H7 (cell line): ENCODE measurements around the gene LRFN4. TPM values are rescaled to one million over a fixed set of nuclear protein-coding genes. Genes with fewer than 3 reads are reported as not detected.

Experiments
- DNase-seq: peaks from one replicate; pipeline ENCODE4 v3.0.0; 2012
- H3K27me3 ChIP-seq: 2 replicates; pipeline ENCODE4 v1.6.0; 2011; ENCODE audit warnings: mild to moderate bottlenecking, low read length; ENCODE audit not compliant: control insufficient read depth, insufficient read depth
- H3K36me3 ChIP-seq: replicated peaks from 2 replicates; pipeline ENCODE4 v1.5.1; 2011; ENCODE audit warnings: low read length; ENCODE audit not compliant: control insufficient read depth, insufficient read depth
- H3K4me3 ChIP-seq: 2 replicates; pipeline ENCODE4 v1.5.1; 2011; ENCODE audit warnings: low read depth, mild to moderate bottlenecking, control low read depth, low read length, moderate library complexity; ENCODE audit not compliant: insufficient read depth
- total RNA-seq: library from RNA; depleted of rRNA; stranded (reverse); fragments of >200 nt; shearing (Covaris generic); gene quantifications from 2 replicates; pipeline ENCODE4 v1.2.3, GENCODE V29; 2014

Gene LRFN4
- total RNA-seq, 1 experiment from 2014 or later = 62.5 TPM

DNA sequence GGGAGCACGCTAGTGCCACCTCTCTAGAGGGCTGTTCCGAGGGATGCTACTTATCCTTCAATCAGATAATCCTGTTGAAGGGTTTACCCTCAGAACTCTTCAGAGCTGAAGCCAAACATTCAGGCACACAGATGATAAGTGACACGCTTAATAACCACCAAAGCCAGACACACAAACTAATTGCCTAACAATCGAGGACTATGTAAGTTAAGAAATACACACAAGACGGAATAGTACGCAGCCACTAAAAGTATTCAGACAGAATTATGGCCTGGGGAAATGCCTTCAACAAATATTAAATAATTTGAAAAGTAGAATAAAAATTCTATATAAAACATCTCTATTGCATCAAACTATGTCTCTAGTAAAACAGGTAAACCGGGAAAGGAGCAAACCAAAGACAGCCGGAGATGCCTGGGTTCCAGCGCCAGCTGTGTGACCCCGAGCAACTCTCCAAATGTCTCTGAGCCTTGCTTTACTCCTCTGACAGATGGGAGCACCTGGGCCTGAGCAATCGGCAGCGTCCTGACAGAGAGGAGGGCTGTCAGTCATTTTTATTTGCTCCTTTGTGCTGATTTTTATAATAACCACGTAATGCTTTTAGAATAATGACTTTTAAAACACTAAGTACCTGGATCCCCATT lies 11.3 kb downstream of the LRFN4 start:
- Histone ChIP-seq H3K4me3 (no peak overlapping the region), H3K27me3 (no peaks in the 10 kb centered on the region), H3K36me3 (no peaks in the 10 kb centered on the region)
- DNase-seq = no peak

DNA sequence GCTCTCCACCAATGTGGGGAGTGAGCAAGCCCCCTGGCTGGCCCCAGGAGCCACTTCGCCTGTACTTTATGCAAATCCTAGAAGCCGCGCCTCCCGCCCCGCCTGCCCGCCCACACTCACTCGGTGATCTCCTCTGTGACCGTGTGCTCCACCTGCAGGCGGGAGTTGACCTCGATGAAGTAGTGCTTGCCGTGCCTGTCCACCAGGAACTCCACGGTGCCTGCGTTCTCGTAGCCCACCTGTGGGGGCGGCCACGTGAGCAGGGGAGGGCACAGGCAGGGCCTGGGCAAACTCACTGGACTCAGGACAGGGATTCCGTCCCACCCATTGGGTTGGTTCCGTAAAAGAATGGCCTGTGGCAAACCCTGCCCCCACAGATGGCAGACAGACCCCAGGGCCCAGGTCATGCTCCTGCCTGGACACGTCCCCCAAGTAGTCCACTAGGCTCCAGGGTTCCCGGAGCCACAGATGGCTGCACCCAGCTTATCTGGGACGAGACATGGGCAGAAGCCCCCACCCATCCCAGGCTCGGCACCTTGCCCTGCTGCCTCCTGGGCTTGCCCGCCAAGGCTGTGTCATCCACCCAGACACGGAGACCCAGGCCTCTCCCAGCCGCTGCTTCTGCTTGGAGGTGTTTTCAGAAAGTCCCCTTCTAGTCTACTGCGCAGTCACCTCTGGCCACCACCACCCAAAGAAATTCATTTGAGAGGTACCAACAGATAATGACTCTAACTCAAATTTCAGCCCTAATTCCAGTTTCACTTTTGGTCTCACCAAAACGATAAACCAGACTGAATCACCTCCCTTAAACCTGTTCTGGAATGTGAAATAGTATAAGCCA lies 12.1 kb downstream of the LRFN4 start:
- Histone ChIP-seq H3K36me3 (no peaks in the 10 kb centered on the region), H3K4me3 (no peak overlapping the region), H3K27me3 (no peaks in the 10 kb centered on the region)
- DNase-seq = peak; percentile 96

DNA sequence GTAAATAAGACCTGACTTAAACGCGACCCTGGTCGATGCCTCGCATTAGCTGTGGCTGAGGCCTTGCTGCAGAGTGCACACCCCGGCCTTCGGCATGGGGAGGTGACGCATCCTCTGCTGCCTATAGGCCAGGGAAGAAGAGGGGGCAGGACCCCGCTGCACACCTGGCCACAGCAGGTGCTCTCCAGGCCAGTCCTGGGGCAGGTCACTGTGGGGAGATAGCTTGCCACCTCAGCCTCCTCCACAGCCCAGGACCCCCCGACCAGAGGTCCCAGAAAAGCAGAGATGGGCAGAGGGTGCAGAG lies 12.7 kb downstream of the LRFN4 start:
- no peaks in the 10 kb centered on the region for H3K27me3 ChIP-seq
- no peak overlapping the region for H3K4me3 ChIP-seq
- DNase-seq = peak; percentile 50
- no peaks in the 10 kb centered on the region for H3K36me3 ChIP-seq

DNA sequence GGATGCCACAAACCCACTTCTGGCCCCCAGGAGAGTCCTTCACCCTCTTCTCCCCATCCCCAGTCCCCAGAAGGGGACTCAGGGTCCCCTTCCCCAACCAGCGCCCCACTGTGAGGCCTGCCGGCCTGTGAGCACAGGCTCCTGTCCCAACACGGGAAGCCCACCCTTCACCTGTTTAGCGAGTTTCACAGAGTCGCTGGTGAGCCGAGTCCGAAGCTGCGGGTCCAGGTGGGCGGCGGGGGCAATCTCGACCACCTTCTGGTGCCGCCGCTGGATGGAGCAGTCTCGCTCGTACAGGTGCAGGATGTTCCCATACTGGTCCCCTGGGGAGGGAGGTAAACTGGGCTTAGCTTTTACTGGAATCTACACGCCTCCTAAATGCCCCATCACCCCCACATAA lies 13.3 kb downstream of the LRFN4 start:
- Histone ChIP-seq H3K27me3 (no peaks in the 10 kb centered on the region), H3K4me3 (no peak overlapping the region), H3K36me3 (no peaks in the 10 kb centered on the region)
- no peak for DNase-seq

DNA sequence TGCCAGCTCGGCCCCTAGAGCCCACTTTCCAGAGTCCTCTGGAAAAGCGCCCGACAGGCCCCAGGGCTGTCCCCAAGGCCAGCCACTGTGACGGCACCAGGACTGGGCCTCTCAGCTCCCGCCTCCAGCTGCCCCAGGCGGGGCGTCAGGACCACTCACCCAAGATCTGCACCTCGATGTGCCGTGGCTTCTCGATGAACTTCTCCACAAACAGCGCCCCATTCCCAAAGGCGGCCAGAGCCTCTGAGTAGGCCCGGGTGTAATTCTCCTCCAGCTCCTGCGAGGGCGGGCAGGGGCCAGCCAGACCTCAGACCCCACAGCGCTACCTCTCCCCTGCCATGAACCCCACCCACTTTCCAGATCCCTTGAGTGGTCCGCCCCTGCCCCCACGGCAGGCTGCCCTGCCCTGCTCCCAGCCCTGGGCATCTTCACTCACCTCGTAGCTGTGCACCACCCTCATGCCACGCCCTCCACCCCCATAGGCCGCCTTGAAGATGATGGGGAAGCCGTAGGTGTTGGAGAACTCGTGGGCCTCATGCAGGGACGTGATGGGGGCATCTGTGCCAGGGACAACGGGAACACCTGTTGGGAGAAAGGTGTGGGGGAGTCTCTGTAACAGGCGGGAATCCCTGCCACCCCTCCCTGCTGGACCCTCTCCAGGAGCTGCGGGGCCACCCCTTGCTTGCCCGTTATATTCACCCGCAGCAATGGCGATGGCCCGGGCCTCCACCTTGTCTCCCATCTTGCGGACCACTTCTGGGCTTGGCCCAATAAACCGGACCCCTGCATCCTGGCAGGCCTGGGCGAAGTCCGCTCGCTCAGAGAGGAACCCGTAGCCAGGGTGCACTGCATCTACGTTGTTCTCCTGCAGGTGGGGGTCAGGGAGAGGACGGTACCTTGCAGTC lies 14.0 kb downstream of the LRFN4 start:
- Histone ChIP-seq H3K4me3 (no peak overlapping the region), H3K36me3 (no peaks in the 10 kb centered on the region), H3K27me3 (no peaks in the 10 kb centered on the region)
- DNase-seq = no peak

DNA sequence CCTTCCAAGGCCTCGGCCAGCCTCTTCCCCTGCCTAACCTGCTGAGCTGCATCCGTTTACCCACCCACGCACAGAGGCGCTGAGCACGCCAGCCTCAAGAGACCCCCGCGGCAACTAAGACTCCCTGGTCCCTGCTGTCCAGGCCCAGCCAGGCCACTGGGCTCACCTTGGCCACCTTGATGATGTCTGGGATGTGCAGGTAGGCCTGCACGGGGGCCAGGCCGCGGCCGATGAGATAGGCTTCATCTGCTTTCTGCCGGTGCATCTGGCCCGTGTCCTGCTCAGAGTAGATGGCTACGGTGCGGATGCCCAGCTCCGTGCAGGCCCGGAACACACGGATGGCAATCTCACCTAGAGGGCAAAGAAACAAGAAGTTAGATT lies 14.6 kb downstream of the LRFN4 start:
- DNase-seq = no peak
- H3K4me3 ChIP-seq = no peak overlapping the region
- H3K36me3 ChIP-seq = no peaks in the 10 kb centered on the region
- no peaks in the 10 kb centered on the region for H3K27me3 ChIP-seq

DNA sequence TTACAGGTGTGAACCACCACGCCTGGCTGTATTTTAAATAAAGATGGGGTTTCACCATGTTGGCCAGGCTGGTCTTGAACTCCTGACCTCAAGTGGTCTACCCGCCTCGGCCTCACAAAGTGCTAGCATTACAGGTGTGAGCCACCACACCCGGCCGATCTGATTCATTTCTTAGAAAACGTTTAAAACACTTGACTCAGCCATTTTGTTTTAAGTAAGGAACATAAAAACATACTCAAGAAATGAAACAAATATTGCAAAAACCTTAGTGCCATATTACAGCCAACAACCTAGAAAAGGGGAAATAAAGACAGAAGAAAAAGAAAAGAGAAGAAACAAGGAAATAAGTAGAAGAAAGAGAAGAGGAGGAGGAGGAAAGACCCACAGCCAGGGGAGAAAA lies 17.4 kb downstream of the LRFN4 start:
- Histone ChIP-seq H3K4me3 (no peak overlapping the region), H3K36me3 (no peaks in the 10 kb centered on the region), H3K27me3 (no peaks in the 10 kb centered on the region)
- no peak for DNase-seq

DNA sequence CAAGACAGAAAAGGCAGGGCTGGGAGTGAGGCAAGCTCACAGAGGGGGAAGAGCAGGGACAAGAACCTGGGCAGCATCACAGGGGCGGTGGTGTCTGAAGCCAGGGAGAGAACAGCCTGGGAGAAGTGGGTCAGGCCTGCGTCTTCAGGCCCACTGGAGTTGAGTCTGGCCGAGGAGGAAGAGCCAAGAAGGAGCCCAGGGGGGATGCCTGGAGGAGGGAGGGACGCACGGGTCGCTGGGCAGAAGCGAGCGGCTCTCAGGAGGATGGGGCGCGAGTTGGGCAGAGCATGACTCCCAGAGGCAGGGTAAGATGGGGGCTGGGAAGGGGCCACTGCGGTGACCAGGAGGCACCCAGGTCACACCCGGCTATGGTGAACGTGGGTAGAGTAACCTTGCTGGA lies 18.5 kb downstream of the LRFN4 start:
- no peak overlapping the region for H3K4me3 ChIP-seq

DNA sequence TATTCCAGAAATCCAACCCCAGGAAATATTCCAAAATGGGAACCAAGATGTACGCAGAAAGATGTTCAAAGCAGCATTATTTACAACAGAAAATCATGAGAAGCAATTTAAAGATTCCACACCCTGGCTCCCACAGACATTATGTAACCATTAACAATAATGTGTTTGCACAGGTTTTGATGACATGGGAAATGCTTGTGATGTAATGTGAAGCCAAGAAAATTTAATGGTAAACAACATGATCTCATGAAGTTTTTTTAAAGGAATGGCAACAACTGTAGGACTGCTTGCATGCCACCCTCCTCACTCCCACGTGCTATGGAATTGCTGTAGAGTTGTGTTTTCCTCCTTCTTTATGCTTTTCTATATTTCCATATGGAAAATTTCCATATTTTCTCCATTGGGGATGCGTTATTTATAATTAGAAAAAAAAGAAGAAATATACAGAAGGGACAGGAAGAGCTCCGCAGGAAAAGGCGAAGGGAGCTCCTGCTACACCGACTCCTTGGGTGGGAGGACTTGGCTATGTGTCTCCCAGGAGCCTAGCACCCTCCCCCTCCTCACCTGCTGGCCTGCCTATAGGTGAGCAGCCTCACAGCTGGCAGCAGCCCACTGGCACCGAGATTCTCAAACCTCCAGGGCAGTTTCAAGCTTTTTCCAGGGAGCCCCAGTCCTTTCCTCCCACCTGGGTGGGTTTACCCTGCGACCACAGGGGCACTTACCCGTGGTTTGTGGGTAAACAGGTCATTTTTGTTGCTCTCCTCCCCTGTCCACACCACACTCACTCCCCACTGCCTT lies 20.9 kb downstream of the LRFN4 start:
- DNase-seq = no peak
- H3K27me3 ChIP-seq = no peaks in the 10 kb centered on the region
- no peaks in the 10 kb centered on the region for H3K36me3 ChIP-seq
- H3K4me3 ChIP-seq = no peak overlapping the region

More for the DNA sequence above, 18.5 kb downstream of the LRFN4 start:
- no peaks in the 10 kb centered on the region for H3K27me3 ChIP-seq
- no peaks in the 10 kb centered on the region for H3K36me3 ChIP-seq
- DNase-seq = no peak

DNA sequence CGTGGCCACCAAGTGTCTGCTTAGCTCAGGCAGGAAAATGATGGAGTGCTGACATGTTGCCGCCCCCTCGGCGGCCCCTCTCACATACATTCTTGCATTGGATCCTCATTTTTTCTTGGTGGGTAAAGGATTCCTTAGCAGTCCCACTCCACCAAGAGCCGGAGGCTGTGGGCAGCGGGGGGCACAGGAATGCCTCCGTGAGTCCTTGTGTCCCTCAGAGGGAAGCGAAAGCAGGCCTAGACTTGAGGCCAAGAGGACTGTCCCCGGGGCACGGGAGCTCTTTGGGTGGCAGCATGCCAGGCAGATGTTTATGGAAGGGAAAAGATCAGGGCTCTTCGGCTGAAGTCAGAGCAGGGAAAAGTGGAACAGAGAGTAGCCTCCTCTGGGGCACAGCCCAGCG lies 21.6 kb downstream of the LRFN4 start:
- Histone ChIP-seq H3K27me3 (no peaks in the 10 kb centered on the region), H3K36me3 (no peaks in the 10 kb centered on the region), H3K4me3 (no peak overlapping the region)
- DNase-seq = no peak

DNA sequence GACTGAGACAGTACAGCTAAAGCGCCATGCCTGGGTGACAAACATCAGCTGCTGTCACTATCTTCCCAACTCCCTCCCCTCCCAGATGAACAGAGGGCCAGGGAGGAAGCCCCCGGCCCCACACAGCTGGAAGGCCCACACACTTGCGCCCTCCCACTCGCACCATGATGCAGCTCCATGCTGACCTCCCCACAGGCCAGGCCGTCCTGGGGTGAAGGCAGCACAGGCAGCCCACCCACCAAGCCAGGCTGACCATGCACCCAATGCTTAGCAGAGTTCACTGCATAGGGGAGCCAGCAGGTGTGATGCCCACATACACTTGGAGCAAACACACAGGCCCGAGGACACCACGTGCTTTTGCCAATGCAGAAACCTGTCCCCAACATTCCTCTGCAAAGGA lies 22.1 kb downstream of the LRFN4 start:
- Histone ChIP-seq H3K27me3 (no peaks in the 10 kb centered on the region), H3K36me3 (no peaks in the 10 kb centered on the region), H3K4me3 (no peak overlapping the region)
- DNase-seq = no peak

DNA sequence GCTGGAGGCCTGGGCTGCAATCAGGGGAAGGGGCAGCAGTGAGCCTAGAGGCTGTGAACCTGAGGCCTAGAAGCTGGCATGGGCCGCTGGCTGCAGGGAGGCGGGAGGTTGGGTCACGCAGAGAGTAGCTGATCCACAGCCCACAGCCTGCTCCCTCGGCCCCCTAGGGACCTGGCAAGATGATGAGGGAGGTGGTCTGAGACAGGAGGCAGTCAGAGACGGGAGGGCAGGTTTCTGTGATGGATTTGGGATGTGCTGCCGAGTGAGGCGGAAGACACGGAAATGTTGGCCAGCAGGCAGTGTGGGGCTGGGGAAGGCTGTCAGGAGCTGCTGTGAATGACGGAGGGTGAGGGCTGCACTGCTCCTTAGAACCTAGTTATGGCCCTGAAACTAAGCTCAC lies 22.7 kb downstream of the LRFN4 start:
- DNase-seq = no peak
- no peaks in the 10 kb centered on the region for H3K36me3 ChIP-seq
- H3K4me3 ChIP-seq = no peak overlapping the region
- H3K27me3 ChIP-seq = no peaks in the 10 kb centered on the region

DNA sequence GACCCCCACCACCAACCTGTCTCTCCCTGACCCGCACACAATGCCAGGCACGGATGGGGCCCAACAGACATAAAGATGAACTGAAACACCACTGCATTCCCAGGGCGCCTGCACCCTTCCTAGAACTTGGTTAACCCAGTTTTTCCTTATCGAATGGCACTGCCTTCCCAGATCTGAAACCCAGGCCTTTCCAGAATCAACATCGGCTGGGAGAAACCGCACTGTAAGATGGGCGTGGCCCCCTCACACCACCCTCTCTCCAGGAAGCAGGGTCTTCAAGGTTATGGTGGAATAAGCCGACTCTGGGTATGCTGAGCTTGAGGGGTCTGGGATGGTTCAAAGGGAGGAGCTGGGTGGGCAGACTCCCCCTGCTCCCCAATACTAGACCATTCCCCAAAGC lies 23.1 kb downstream of the LRFN4 start:
- Histone ChIP-seq H3K4me3 (no peak overlapping the region), H3K27me3 (no peaks in the 10 kb centered on the region), H3K36me3 (no peaks in the 10 kb centered on the region)
- DNase-seq = no peak
